ENCODE data around the gene AIFM2. TPM values are rescaled to one million over a fixed set of nuclear protein-coding genes. Genes with fewer than 3 reads are reported as not detected.

Gene AIFM2
- total and polyA plus RNA-seq, 3 donors from 2014 or later, result 7.1 to 9.7 (median 7.1) TPM

DNA sequence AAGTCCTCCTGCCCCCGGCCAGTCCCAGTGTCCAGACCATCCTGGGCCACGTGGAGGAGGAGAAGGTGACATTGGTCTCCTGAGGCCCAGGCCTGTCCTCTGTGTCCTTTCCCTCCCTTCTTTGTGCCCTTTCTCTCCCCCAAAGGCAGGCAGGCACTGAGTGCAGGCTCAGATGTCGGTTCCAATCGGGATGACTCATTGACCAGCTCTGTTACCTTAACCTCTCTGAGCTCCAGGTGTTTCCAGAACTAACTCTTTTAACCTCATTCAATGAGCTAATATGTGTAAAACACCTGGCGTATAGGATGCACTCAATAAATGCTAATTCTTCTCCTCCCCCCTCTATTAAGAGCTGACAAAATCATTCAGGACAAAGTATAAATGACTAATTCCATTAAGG, 54.3 kb downstream of the AIFM2 start:
- no peaks in the 10 kb centered on the region for H3K4me1 ChIP-seq
- TF ChIP-seq POLR2A (IDR thresholded peaks at IDR 0.05), result no peak
- TF ChIP-seq, protein P1, sequence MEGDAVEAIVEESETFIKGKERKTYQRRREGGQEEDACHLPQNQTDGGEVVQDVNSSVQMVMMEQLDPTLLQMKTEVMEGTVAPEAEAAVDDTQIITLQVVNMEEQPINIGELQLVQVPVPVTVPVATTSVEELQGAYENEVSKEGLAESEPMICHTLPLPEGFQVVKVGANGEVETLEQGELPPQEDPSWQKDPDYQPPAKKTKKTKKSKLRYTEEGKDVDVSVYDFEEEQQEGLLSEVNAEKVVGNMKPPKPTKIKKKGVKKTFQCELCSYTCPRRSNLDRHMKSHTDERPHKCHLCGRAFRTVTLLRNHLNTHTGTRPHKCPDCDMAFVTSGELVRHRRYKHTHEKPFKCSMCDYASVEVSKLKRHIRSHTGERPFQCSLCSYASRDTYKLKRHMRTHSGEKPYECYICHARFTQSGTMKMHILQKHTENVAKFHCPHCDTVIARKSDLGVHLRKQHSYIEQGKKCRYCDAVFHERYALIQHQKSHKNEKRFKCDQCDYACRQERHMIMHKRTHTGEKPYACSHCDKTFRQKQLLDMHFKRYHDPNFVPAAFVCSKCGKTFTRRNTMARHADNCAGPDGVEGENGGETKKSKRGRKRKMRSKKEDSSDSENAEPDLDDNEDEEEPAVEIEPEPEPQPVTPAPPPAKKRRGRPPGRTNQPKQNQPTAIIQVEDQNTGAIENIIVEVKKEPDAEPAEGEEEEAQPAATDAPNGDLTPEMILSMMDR (IDR thresholded peaks at IDR 0.05), result no peak
- no peak overlapping the region for H3K4me3 ChIP-seq
- no peak for DNase-seq
- no peaks in the 10 kb centered on the region for H3K27me3 ChIP-seq
- intact Hi-C loops (cut with DNase I; ENCODE audit: low total_unique reads), result no loop called here
- no peaks in the 10 kb centered on the region for H3K36me3 ChIP-seq (ENCODE audit: low read depth, missing control alignments)
- no peak overlapping the region for H3K27ac ChIP-seq
- WGBS, 2 donors, result 87 to 96% methylated on average over 5 of the region's 5 CpGs
- no peaks in the 10 kb centered on the region for H3K9me3 ChIP-seq

DNA sequence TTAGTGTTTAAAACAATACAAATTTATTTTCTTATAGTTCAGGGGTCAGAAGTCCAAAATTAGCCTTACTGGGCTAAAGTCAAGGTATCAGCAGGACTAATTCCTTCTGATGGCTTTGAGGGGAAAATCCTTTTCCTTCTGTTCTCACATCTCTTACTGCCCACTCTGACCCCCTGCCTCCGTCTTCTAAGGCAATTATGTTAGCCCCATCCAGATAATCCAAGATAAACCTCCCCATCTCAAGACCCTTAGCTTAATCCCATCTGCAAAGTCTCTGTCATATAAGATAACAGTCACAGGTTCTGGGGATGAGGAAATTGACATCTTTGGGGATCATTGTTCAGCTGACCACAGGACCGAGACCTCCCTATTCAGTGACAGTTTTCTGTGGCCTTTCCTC, 57.7 kb downstream of the AIFM2 start:
- Histone ChIP-seq H3K36me3 (ENCODE audit: low read depth, missing control alignments) (no peaks in the 10 kb centered on the region), H3K27ac (no peak overlapping the region), H3K4me3 (no peak overlapping the region), H3K27me3 (no peaks in the 10 kb centered on the region), H3K4me1 (no peaks in the 10 kb centered on the region), H3K9me3 (no peaks in the 10 kb centered on the region)
- WGBS, 2 donors, result 85 to 94% methylated on average over 2 of the region's 2 CpGs
- intact Hi-C loops (cut with DNase I; ENCODE audit: low total_unique reads), result no loop called here
- no peak for DNase-seq
- no peak for TF ChIP-seq POLR2A (IDR thresholded peaks at IDR 0.05)
- TF ChIP-seq, protein P1 (IDR thresholded peaks at IDR 0.05), result no peak

DNA sequence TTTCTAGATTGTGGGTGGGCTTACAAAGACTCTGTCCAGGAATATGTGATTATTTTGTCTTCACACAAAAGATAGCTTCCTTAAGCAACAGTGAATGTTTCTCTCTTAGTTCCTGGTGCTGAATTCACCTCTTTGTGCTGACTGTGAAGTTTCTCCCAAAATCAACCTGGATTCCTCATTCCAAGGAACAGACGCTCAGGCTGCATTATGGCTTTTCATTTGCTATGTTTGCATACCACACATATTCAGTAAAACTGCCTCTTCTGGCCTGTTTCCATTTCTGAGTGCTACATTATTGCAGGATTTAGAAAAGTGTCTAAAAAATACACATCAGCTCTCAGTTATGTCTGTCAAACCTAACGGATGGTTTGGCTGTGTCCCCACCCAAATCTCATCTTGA, 58.5 kb downstream of the AIFM2 start:
- Histone ChIP-seq H3K36me3 (ENCODE audit: low read depth, missing control alignments) (no peaks in the 10 kb centered on the region), H3K4me3 (no peak overlapping the region), H3K27me3 (no peaks in the 10 kb centered on the region), H3K9me3 (no peaks in the 10 kb centered on the region), H3K27ac (no peak overlapping the region), H3K4me1 (no peaks in the 10 kb centered on the region)
- 76 to 82% methylated on average over 2 of the region's 2 CpGs for WGBS, 2 donors
- TF ChIP-seq, protein P1 (IDR thresholded peaks at IDR 0.05), result no peak
- TF ChIP-seq POLR2A (IDR thresholded peaks at IDR 0.05), result no peak
- DNase-seq, result no peak
- intact Hi-C loops (cut with DNase I; ENCODE audit: low total_unique reads), result no loop called here

DNA sequence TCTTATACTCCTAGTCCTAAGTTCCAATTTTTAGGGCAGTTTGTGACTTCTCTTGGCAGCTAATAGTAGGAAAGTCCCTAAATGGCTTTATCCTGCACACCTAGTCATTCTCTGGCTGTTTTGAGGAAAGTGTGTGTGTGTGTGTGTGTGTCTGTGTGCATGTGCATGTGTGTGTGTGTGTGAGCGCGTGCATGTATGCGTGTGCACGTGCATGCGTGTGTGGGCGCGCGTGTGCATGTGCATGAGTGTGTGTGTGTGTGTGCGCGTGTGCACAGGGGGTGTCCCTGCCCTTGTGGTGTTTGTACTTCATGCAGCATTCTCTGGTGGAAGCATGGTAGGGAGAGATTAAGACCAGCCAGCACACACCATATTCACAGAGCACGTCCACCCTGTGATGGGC, 61.8 kb downstream of the AIFM2 start:
- intact Hi-C loops (cut with DNase I; ENCODE audit: low total_unique reads), result no loop called here
- no peaks in the 10 kb centered on the region for H3K9me3 ChIP-seq
- H3K27me3 ChIP-seq, result no peaks in the 10 kb centered on the region
- DNase-seq, result no peak
- no peaks in the 10 kb centered on the region for H3K4me1 ChIP-seq
- TF ChIP-seq, protein P1 (IDR thresholded peaks at IDR 0.05), result no peak
- TF ChIP-seq POLR2A (IDR thresholded peaks at IDR 0.05), result no peak
- H3K36me3 ChIP-seq (ENCODE audit: low read depth, missing control alignments), result no peaks in the 10 kb centered on the region
- H3K27ac ChIP-seq, result no peak overlapping the region
- H3K4me3 ChIP-seq, result no peak overlapping the region
- WGBS, 2 donors, result 88 to 90% methylated on average over 9 to 11 of the region's 11 CpGs

DNA sequence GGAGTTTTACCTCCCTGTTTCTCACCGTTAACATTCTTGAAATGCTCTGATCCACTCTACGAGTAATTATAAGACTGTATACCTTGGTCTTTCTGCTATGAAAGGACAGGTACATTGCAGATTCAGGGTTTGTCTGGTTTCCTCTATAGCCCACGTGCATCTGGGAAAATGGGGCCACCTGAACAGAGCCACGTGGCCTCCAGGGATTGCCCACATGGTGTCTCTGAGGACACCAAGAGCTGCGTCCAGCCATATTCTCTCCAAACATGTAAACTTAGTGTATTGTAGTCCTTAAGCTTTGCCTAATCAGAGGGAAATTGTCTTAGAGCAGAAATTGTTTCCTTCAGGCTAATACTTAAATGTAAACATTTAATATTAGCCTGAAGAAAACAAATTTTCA, 63.3 kb downstream of the AIFM2 start:
- intact Hi-C loops (cut with DNase I; ENCODE audit: low total_unique reads), result no loop called here
- TF ChIP-seq POLR2A (IDR thresholded peaks at IDR 0.05), result no peak
- TF ChIP-seq, protein P1 (IDR thresholded peaks at IDR 0.05), result no peak
- DNase-seq, result no peak
- 83 to 91% methylated on average over 5 of the region's 5 CpGs for WGBS, 2 donors
- Histone ChIP-seq H3K27ac (no peak overlapping the region), H3K4me1 (no peaks in the 10 kb centered on the region), H3K4me3 (no peak overlapping the region), H3K9me3 (no peaks in the 10 kb centered on the region), H3K36me3 (ENCODE audit: low read depth, missing control alignments) (no peaks in the 10 kb centered on the region), H3K27me3 (no peaks in the 10 kb centered on the region)

Data from testis (tissue), 3 donors.